Activated CD4-positive, alpha-beta T cell treated with anti-CD3 and anti-CD28 coated beads, Interleukin-2, amount 50 U/mL, for 24 hours (primary cell): ENCODE measurements around the gene RTN1.

ENCODE experiments used
- DNase-seq, 2 donors: peaks; one replicate each; pipeline ENCODE4 v3.0.0-alpha.2; 2020; ENCODE audit warnings: low read depth in 1 of 2, low spot score in 1 of 2

Gene RTN1

GRCh38 chr14:59849411-59850130, 21.0 kb downstream of the RTN1 start:
- DNase-seq: no peak

GRCh38 chr14:59848671-59849070, 21.9 kb downstream of the RTN1 start:
- DNase-seq: no peak

GRCh38 chr14:59847711-59848110, 22.9 kb downstream of the RTN1 start:
- DNase-seq: no peak

GRCh38 chr14:59846595-59846994, 24.0 kb downstream of the RTN1 start:
- DNase-seq: no peak

GRCh38 chr14:59845245-59845644, 25.3 kb downstream of the RTN1 start:
- DNase-seq: no peak

- DNase-seq: no peak
Measured at GRCh38 chr14:59844186-59844812, 26.3 kb downstream of the RTN1 start.

- no peak for DNase-seq
Measured at GRCh38 chr14:59836116-59836515, 34.5 kb downstream of the RTN1 start.

GRCh38 chr14:59832653-59833294, 37.8 kb downstream of the RTN1 start:
- no peak for DNase-seq

GRCh38 chr14:59831121-59831730, 39.4 kb downstream of the RTN1 start:
- no peak for DNase-seq

GRCh38 chr14:59830338-59830734, 40.2 kb downstream of the RTN1 start:
- DNase-seq: no peak

GRCh38 chr14:59829469-59830337, 40.9 kb downstream of the RTN1 start:
- DNase-seq: no peak

GRCh38 chr14:59828276-59828675, 42.3 kb downstream of the RTN1 start:
- no peak for DNase-seq

GRCh38 chr14:59827401-59827800, 43.2 kb downstream of the RTN1 start:
- DNase-seq: no peak

- no peak for DNase-seq
Measured at GRCh38 chr14:59826150-59826549, 44.4 kb downstream of the RTN1 start.

GRCh38 chr14:59823179-59823578, 47.4 kb downstream of the RTN1 start:
- no peak for DNase-seq

GRCh38 chr14:59819446-59820088, 51.0 kb downstream of the RTN1 start:
- DNase-seq: no peak

GRCh38 chr14:59816941-59817340, 53.6 kb downstream of the RTN1 start:
- no peak for DNase-seq

GRCh38 chr14:59814988-59815387, 55.6 kb downstream of the RTN1 start:
- no peak for DNase-seq

GRCh38 chr14:59811815-59812214, 58.8 kb downstream of the RTN1 start:
- DNase-seq: no peak

GRCh38 chr14:59811073-59811472, 59.5 kb downstream of the RTN1 start:
- no peak for DNase-seq
